ENCODE results near the gene PSKH1.

Gene PSKH1

GRCh38 chr16:67968400-67969253 is 75.6 kb downstream of the PSKH1 start, which contains the start of gene SLC12A4 (continued):
- TF ChIP-seq ZBTB21 (tag by site-specific recombination; IDR thresholded peaks at IDR 0.05) (no peak), ZNF398 (tag by site-specific recombination; IDR thresholded peaks at IDR 0.05) (no peak; the same call in 1 of the 2 replicates), ZNF335 (tag by site-specific recombination; conservative IDR thresholded peaks at IDR 0.05) (peak; percentile 57), ZNF24 (tag by site-specific recombination; IDR thresholded peaks at IDR 0.05) (no peak), ZNF133 (tag by site-specific recombination; IDR thresholded peaks at IDR 0.05) (no peak), ZNF211 (tag by site-specific recombination; IDR thresholded peaks at IDR 0.05; ENCODE audit: low read depth) (no peak), KLF7 (tag by site-specific recombination; IDR thresholded peaks at IDR 0.05; ENCODE audit: borderline replicate concordance) (peak; percentile 33; the same call in 1 of the 2 replicates), ZNF404 (tag by site-specific recombination; IDR thresholded peaks at IDR 0.05) (no peak), INSM2 (tag by site-specific recombination; IDR thresholded peaks at IDR 0.05) (peak; percentile 25; the same call in 1 of the 2 replicates), IKZF3 (tag by site-specific recombination; IDR thresholded peaks at IDR 0.05) (no peak), ZNF23 (tag by site-specific recombination; IDR thresholded peaks at IDR 0.05; ENCODE audit: borderline replicate concordance) (no peak), ELK4 (IDR thresholded peaks at IDR 0.05; ENCODE audit: borderline replicate concordance, low read depth, low read length) (no peak), ZNF174 (tag by site-specific recombination; IDR thresholded peaks at IDR 0.05) (no peak), ZNF394 (tag by site-specific recombination; IDR thresholded peaks at IDR 0.05; ENCODE audit: borderline replicate concordance) (no peak), REST (tag by site-specific recombination; IDR thresholded peaks at IDR 0.05) (no peak), PRDM2 (tag by site-specific recombination; IDR thresholded peaks at IDR 0.05; ENCODE audit: borderline replicate concordance) (peak; percentile 37; the same call in 1 of the 2 replicates), GFI1B (tag by site-specific recombination; IDR thresholded peaks at IDR 0.05) (no peak), AEBP2 (tag by site-specific recombination; IDR thresholded peaks at IDR 0.05; ENCODE audit: borderline replicate concordance) (no peak), ZBTB26 (tag by site-specific recombination; optimal IDR thresholded peaks at IDR 0.05) (no peak), HOXA7 (CRISPR knock-in tag; IDR thresholded peaks at IDR 0.05; ENCODE audit: borderline replicate concordance) (no peak)
